Measurements from ENCODE around the gene GRB2.

GRCh38 chr17:75341784-75342486, 63.5 kb downstream of the GRB2 start:
- TF ChIP-seq POLR2A (IDR thresholded peaks at IDR 0.05; ENCODE audit: control extremely low read depth in 1 of 2, low read depth in 2 of 2, low read length in 2 of 2) (no peak), TAF7 (optimal IDR thresholded peaks at IDR 0.05; ENCODE audit: borderline replicate concordance, low read depth, low read length) (no peak), NRF1 (IDR thresholded peaks at IDR 0.05; ENCODE audit: low read depth, low read length) (no peak)

All from H1 (cell line).